ENCODE measurements around the gene AKAP10.
"Not testable (repeated sequence)": the region's sequence is repeated elsewhere in the genome, so short reads cannot be mapped to it uniquely, and the experiment has no call there.

Gene AKAP10

GRCh38 chr17:19877364-19877945, 100.2 kb downstream of the AKAP10 start:
- Mint-ChIP-seq H3K27ac (peak overlapping the region; percentile 1), H3K36me3 (no peaks in the 10 kb centered on the region), H3K4me1 (ENCODE audit: low read depth) (peaks cover 51% of the 10 kb centered on the region), H3K27me3 (no peaks in the 10 kb centered on the region), H3K9me3 (ENCODE audit: low read depth) (no peaks in the 10 kb centered on the region), H3K4me3 (no peak overlapping the region)

GRCh38 chr17:19876529-19877161, 101.0 kb downstream of the AKAP10 start:
- Mint-ChIP-seq H3K27ac (peak overlapping the region; percentile 87), H3K4me3 (peak overlapping the region; percentile 69), H3K36me3 (no peaks in the 10 kb centered on the region), H3K27me3 (no peaks in the 10 kb centered on the region), H3K4me1 (ENCODE audit: low read depth) (peaks cover 52% of the 10 kb centered on the region), H3K9me3 (ENCODE audit: low read depth) (no peaks in the 10 kb centered on the region)

GRCh38 chr17:19874256-19874655, 103.4 kb downstream of the AKAP10 start:
- H3K4me3 Mint-ChIP-seq = no peak overlapping the region
- H3K9me3 Mint-ChIP-seq (ENCODE audit: low read depth) = no peaks in the 10 kb centered on the region
- H3K36me3 Mint-ChIP-seq = no peaks in the 10 kb centered on the region
- H3K27ac Mint-ChIP-seq = no peak overlapping the region
- H3K27me3 Mint-ChIP-seq = no peaks in the 10 kb centered on the region
- H3K4me1 Mint-ChIP-seq (ENCODE audit: low read depth) = peaks cover 58% of the 10 kb centered on the region

- Mint-ChIP-seq H3K27ac (no peak overlapping the region), H3K9me3 (ENCODE audit: low read depth) (no peaks in the 10 kb centered on the region), H3K4me3 (no peak overlapping the region), H3K27me3 (no peaks in the 10 kb centered on the region), H3K4me1 (ENCODE audit: low read depth) (peaks cover 55% of the 10 kb centered on the region), H3K36me3 (no peaks in the 10 kb centered on the region)
Observed at GRCh38 chr17:19873346-19873745, 104.3 kb downstream of the AKAP10 start.

GRCh38 chr17:19868079-19868395, 109.6 kb downstream of the AKAP10 start:
- H3K27me3 Mint-ChIP-seq = no peaks in the 10 kb centered on the region
- peaks cover 37% of the 10 kb centered on the region for H3K4me1 Mint-ChIP-seq (ENCODE audit: low read depth)
- no peaks in the 10 kb centered on the region for H3K9me3 Mint-ChIP-seq (ENCODE audit: low read depth)
- H3K4me3 Mint-ChIP-seq = peak overlapping the region; percentile 76
- no peak overlapping the region for H3K27ac Mint-ChIP-seq
- H3K36me3 Mint-ChIP-seq = no peaks in the 10 kb centered on the region

GRCh38 chr17:19867329-19868078, 110.1 kb downstream of the AKAP10 start, which contains the start of gene ULK2:
Gene ULK2 (minus strand): TSS chr17:19867936. CDS start chr17:19867417, 519 bp downstream.
- peaks cover 37% of the 10 kb centered on the region for H3K4me1 Mint-ChIP-seq (ENCODE audit: low read depth)
- H3K4me3 Mint-ChIP-seq = peak within 1 kb of the TSS; percentile 79
- no peaks in the 10 kb centered on the region for H3K27me3 Mint-ChIP-seq
- no peaks in the 10 kb centered on the region for H3K36me3 Mint-ChIP-seq
- H3K27ac Mint-ChIP-seq = peak within 1 kb of the TSS; percentile 34
- H3K9me3 Mint-ChIP-seq (ENCODE audit: low read depth) = no peaks in the 10 kb centered on the region

GRCh38 chr17:19867079-19867328, 110.6 kb downstream of the AKAP10 start:
- H3K4me3 Mint-ChIP-seq = peak overlapping the region; percentile 79
- H3K36me3 Mint-ChIP-seq = no peaks in the 10 kb centered on the region
- no peaks in the 10 kb centered on the region for H3K27me3 Mint-ChIP-seq
- H3K9me3 Mint-ChIP-seq (ENCODE audit: low read depth) = no peaks in the 10 kb centered on the region
- peaks cover 37% of the 10 kb centered on the region for H3K4me1 Mint-ChIP-seq (ENCODE audit: low read depth)
- H3K27ac Mint-ChIP-seq = peak overlapping the region; percentile 34

- H3K27ac Mint-ChIP-seq = no peak overlapping the region
- H3K4me1 Mint-ChIP-seq (ENCODE audit: low read depth) = peaks cover 27% of the 10 kb centered on the region
- peak overlapping the region; percentile 68 for H3K4me3 Mint-ChIP-seq
- no peaks in the 10 kb centered on the region for H3K27me3 Mint-ChIP-seq
- no peaks in the 10 kb centered on the region for H3K9me3 Mint-ChIP-seq (ENCODE audit: low read depth)
- H3K36me3 Mint-ChIP-seq = no peaks in the 10 kb centered on the region
Observed at GRCh38 chr17:19865021-19865420, 112.6 kb downstream of the AKAP10 start.

GRCh38 chr17:19860647-19861177, 116.9 kb downstream of the AKAP10 start:
- not testable (repeated sequence) for H3K36me3 Mint-ChIP-seq; H3K4me3 Mint-ChIP-seq; H3K4me1 Mint-ChIP-seq (ENCODE audit: low read depth); H3K9me3 Mint-ChIP-seq (ENCODE audit: low read depth); H3K27ac Mint-ChIP-seq; H3K27me3 Mint-ChIP-seq

- Mint-ChIP-seq H3K4me1 (ENCODE audit: low read depth) (peaks cover 2% of the 10 kb centered on the region), H3K27me3 (no peaks in the 10 kb centered on the region), H3K9me3 (ENCODE audit: low read depth) (no peaks in the 10 kb centered on the region), H3K27ac (no peak overlapping the region), H3K4me3 (no peak overlapping the region), H3K36me3 (peaks cover 6% of the 10 kb centered on the region)
Observed at GRCh38 chr17:19857640-19858039, 120.0 kb downstream of the AKAP10 start.

All from activated naive CD8-positive, alpha-beta T cell (primary cell).